Activated CD4-positive, CD25-positive, alpha-beta regulatory T cell (primary cell): ENCODE measurements around the gene RNF157.

Experiments
- DNase-seq, 4 experiments: peaks; one replicate each; lab custom pipeline; 2025; lab: John Stamatoyannopoulos, UW

RNF157 gene

DNA sequence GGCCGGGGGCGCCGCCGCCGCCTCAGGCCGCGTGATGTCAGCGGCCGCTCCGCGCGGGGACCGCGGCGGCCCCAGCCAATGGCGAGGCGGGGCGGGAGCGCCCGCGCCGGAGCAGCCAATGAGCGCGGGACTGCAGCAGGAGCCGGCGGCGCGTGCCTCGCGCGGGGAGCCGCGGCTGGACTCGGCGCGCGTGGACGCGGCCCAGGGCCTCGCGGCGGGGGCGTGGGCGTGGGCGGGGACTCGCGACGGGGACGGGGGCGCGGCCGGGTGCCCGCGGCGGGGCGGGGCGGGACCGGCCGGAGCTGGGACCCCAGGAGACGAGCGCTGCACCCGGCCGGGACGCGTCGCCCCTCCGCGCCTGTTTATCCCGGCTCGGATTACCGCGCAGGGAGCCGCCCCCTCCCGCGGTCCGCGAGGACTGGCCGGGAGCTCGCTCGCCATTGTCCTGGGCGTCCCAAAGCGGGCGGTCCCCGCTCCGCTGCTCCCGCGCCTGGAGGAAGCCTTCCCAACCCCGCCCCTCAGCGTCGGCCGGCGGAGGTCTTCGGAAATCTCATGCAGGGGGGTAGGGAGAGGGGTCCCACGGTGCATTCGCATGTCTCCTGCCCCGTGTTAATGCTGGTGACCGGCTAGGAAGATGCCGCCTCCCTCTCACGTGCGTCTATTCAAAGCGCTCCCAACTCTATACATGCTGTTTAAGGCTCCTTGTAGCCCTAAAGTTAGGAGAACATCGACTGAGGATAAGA lies at the start of gene RNF157:
Gene RNF157 (minus strand): TSS at position 33 of the 743 bp plus-strand sequence. CDS start 253 bp downstream, outside the sequence.
- DNase-seq = peak in 2 of 4 experiments; percentile 53 to 56

DNA sequence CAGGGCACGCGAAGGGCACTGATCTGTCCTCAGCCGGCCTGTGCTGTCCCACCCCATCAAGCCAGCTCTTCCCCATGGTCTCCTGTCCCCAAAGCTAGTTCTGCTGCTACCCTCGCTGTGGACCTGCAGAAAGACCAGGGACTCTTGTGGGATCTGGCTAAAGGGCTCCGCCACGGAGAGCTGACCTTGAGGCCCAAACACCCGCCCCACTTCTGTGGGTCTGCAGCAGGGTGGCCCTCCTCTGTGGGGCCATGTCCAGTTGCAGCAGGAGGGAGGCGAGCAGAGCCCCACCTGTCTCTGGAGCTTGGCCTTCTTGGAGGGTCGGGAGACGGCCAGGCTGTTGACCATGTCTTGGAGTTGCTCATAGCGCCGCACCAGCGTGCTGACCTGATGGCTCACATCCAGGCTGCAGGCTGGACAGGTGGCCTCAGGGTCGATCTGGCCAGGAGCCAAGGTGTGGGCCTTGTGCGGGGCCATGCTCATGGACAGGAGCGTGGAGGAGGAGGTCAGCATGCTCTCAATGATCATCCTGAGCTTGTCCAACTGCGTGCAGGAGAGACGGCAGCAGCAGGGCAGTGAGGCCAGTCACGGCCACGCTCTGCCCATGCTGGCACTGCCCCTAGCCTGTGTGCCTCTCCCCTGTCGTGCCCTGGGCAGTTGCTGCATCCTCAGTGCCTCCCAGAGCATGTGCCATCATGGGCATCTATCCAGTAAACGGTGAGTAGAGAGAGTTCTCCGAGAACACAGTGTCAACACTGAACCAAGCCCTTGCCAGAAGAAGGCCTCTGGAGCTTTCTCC lies 41.5 kb upstream of the RNF157 start:
- DNase-seq = no peak

DNA sequence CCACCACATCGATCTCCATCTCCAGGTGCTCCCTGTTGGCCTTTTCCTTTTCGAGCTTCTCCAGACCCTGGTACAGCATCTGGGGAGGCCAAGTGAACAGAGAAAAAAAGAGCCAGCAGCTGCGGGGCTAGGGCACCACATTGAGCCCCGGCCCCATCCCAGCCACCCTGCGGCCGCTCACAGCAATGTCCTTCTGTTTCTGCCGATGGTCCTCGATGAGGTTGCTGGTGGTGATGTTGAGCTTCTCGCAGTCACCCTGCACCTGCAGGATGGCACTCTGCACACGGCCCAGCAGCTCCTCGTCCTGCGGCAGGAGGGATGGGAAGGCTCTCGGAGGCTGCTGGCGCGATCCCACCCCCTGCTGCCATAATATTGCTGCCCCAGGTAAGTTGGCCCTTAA lies 40.4 kb upstream of the RNF157 start:
- DNase-seq = no peak

DNA sequence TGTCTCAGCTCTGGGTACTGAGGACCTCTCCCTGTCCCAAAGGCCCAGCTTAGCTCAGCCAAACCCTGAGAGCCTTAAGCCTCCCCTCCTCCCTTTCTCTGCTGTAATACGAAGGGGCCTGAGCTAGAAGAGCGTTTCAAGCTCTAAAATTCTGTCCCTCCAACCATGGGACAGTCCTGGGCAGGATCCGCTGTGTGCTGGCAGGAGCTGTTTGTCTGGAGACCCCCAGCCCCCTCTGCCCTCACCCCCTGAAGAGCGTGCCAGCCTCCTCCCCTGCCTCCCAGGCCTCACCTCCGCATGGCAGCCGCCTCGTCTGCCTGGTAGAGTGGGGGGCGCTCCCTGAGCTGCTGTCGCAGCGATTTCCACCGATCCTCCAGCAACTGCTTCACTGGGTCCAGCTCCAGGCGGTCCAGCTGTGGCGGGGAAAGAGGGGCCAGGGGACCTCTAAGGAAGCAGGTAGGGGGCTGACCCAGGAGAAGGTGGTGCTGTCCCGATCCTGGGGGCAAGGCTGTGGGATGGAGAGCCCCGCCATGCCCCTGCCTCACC lies 39.5 kb upstream of the RNF157 start:
- no peak for DNase-seq

DNA sequence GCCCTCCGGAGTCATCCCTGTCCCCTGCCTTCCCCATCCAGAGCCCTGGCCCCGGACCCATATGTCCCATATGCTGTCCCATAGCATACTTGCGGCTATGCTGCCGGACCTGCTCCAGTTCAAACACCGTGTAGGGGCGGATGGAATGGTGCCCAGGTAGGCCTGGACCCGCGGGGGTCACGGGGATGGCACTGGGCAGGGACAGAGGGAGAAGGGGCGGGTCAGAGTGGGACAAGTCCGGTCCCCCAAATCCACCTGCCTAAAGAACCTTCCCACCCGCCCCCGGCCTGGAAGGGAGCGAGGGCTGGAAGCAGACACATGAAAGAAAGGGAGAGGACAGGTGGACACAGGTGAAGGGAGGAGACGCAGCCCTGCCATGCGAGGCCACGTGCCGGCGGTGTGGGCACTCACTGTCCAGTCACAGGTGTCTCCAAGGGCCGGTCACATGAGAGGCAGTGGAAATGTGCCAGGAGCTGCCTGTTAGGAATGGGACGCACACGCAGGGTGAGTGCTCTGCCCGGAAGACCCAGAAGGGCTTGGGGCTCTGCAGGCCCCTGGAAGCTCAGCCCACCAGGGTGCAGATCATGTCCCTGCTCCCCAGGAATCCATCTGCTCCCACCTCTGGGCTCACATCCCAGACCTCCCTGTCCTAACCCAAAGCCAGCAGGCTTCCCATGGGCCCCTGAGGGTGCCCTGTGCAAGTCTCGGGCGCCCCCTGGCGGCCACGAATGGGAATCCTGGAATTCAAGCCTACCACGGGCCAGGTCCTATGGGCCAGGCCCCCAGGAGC lies 38.9 kb upstream of the RNF157 start:
- DNase-seq = peak; percentile 72 to 83 (median 78)

DNA sequence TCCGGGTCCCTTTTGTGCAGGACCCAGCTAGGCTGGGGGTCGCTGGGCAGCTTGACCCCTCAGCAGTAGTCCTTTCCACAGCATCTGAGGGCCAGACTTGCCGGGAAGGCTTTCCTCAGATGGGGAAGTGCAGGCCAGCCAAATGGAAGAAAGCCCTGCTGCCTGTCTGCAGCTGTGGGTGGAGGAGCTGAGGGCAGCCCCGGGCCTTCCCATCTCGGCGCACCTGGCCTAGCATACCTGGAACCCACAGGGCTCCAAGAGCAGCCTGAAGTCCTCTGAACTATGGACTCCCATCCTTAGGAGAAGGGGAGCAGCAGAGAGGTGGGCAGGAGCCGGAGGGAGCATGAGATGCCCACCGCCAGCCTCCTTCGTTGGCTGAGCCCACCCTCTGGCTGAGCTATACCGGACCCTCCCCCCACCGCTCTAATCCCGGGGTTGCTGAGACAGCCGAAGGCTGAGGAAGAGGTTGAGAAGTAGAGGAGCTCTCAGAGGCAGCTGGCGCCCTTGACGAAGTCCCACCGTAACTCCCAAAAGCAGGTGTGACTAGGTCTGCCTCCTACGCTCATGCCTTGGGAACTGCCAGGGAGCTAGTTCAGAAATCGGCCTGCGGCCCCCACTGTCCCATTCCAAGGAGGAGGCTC lies 38.1 kb upstream of the RNF157 start:
- no peak for DNase-seq

DNA sequence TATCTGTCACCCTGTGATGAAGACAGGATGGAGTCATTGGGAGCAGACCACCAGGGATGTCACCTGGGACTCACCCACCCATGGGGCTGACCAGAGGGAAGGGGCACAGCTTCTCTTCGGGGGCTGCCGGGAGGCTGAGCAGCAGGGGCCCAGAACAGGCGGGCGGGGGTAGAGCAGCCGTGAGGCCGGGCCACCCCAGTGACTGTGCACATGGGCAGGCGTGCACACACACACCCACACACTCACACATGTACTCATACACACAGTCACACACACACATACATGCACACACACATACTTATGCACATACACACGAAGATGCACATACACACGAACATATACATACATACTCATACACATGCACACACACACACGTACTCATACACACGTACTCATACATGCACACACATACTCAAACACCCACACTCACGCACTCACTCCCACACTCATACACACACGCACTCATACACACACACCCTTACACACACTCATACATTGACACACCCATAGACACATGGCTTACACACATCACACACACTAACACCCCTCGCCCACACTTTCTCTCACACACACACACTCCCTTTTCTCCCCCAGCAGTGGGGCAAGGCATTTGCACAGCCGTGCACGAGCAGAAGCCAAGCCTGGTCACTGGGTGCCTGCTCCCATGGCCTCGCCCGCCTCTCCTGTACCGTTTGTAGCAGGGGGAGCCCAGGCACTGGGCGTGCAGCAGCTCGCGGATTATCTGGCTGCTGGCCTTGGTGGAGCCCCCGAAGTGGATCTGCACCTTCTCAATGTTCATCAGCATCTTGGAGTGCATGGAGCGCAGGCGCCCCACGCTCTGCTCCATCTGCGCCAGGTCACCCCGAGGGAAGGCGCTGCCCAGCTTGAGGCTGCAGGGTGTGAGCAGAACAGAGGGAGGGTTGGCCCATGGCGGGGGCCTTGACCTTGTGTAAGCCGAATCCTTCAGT lies 37.3 kb upstream of the RNF157 start:
- DNase-seq = no peak

DNA sequence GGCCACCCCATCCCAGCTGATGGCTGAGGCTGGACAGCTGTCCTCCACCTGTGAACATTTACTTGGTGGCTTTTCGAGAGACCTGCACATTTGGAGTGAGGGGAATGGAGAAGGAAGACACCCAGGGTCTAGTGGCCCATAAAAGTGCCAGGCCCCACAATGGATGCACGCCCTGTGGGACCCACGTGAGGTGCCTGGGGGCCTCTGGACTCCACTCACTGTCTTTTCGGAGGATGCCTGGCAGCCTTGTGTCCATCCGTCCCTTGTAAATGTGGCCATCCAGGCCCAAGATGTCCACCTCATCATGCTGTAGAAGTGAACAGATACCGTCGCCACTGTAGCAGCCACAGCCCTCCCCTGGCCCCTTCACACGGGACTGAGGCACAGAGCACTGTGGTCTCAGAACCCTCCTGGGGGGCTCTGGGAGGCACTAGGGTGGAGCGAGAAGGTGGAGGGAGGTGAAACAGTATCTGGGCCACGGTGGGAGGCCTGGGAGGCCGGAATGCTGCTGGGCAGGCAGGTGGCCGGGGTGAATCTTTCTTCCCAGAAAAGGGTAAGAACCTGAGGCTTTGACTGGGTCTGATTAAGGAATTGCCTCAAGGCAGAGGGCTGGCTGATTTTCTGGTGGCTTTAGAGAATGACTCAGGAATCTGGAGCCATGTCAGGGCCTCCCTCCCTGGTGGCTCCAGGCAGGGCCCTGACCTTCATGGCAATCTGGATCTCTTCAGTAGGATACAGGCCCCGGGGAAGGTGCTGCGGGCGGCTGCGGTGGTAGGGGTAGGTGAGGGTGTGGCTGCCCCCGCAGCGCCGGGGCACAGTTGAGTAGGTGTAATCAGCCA lies 36.4 kb upstream of the RNF157 start:
- DNase-seq = no peak

DNA sequence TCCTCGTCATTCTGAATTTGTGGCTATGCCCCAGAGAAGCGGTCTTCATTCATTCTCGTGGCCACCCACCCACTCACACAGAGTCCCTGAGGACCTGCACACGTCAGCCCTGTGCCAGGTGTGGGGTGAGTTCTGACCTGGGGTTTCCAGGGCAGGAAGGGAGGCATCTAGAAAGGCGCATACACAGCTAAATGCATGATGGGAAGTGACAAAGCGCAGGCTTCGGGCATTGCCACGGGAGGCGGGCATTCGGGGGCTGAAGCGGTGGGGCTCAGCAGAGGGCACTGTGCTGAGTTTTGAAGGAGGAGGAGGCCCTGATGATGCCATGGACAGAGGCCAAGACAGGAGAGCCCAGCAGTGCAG lies 35.8 kb upstream of the RNF157 start:
- DNase-seq = no peak

DNA sequence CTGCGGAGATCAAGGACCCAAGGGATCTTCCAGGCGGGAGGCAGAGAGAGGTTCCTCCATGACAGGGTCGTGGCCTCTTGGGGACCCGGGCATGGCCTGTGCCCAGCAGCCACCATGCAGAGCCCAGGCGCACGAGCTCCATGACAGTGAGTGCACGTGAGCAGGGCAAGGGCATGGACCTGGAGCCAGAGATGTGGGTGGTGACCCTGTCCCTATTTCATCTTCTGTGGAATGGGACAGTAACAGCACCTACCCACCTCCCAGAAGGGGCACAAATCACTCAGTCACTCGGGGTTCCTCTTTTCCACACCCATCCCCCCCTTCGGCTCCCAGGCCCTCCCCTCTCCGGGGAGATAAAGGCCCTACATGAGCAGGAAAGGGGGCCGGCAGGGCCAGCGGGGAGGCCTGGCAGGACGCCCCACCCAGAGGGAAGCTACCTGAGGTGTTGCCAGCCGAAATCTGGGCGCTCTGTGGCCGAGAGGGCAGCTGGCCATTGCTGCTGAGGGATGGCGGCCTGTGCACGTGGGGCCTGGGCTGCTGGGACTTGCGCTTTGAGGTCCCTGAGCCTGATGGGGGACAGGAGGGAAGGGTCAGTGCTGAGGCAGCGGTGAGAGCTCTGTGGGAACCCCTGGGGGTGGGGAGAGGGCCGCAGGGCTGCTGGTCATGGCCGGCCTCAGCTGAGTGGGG lies 35.2 kb upstream of the RNF157 start:
- DNase-seq = no peak

DNA sequence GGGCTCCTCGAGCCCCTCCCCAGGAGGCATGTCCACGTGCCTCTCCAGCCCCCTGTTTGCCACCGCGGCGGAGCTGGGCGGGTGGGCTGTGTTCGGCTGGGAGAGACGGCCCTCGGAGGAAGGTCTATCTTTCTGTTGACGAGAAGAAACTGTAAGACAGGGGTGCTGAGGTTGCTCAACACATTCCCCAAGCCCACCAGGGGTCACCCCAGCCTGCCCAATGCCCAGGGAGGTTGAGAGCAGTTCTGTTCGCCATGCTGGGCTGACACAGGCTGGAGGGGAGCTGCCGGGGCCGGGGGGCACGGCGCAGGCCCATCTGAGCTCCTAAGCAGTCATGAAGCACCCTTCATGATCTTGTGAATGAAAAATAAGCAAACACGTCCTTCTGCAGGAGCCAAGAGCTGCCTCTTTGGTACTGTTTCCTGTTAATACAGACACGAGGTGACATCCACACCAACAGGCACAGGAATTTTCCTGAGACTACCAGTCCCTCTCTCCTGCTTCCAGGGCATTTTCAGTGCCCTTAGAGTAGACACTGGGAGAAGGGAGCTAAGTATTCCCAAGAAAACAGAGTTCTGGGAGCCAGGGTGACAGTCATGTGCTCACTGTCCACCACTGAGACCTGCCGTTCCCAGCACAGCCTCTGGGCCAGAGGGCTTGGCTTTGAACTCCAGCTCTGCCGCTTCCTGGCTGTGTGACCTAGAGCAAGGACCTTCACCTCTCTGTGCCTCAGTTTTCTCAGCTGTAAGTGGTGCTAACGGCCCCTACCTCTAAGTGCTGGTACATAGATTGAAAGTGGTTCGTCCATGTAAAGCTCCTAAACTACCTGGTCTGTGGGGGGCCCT lies 34.0 kb upstream of the RNF157 start:
- no peak for DNase-seq

DNA sequence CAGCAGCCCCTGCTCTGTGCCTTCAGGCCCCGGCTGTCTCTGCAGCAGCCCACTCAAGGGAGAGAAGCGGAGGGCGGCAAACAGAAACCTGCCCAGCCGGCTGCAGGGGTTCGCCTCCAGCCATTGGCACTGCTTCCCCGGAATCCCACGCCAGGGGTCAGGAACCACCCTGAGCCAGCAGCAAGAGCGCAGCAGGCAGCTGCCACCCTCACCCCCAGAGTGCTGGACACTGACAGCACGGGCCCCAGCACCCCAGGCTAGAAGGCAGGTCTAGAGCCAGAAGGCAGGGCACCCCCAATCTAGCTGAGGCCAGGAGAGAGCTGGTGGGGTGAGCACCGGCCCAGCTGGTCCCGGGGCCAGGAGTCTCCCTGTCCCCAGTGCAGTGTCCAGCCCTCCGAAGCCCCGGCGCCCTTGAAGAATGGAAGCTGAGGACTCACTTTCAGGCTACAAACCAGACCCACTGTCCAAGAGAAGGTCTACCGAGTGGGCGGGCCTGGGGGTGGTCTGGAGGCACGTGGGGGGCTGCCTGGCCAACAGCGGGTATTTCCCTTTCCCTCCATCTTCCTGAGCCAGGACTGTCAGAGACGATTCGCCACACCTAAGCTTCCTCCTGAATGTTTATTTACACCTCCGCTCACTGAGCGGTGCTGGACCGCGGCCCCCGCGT lies 33.3 kb upstream of the RNF157 start:
- no peak for DNase-seq

DNA sequence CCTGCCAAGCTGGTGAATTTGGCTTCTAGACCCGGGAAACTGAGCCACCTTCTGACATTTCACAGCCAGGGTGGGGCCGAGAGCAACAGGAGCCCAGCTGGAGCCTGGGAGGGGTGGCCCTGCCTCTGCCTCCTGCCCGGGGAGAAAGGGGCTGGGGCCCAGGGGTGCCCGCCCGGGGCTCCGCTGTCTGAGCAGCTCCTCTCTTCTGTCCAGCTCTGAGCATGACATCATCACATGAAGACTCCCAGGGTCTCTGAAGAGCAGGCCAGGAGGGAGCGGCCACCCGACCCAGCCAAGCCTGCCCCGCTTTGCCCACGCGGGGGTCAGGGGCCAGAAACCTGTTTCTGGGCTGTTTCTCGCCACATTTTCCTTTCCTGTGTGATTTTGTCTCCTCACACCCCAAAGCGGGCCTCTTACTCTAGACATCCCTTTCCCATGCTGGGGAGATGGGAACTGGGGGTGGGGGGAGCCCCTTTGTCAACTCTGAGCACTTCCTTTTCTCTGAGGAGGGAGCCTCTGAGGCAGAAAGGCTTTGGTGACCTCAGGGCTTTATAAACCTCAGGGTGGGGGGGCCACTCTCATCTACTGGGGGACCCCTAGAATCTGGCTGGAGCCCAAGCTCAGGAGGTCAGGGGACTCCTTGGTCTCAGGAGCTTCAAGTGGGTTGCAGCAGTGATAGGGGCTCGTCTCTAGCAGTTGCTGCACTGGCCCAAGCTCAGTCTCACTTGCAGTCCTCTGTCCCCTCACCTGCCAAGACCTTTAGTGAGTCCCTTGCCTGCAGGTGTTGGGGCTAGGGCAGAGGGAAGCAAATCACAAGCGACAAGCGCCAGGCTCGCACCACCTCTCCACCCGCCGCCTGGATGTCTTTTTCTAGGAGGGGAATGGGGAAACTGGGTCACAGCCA lies 32.5 kb upstream of the RNF157 start:
- peak in 2 of 4 experiments; percentile 55 to 59 for DNase-seq

DNA sequence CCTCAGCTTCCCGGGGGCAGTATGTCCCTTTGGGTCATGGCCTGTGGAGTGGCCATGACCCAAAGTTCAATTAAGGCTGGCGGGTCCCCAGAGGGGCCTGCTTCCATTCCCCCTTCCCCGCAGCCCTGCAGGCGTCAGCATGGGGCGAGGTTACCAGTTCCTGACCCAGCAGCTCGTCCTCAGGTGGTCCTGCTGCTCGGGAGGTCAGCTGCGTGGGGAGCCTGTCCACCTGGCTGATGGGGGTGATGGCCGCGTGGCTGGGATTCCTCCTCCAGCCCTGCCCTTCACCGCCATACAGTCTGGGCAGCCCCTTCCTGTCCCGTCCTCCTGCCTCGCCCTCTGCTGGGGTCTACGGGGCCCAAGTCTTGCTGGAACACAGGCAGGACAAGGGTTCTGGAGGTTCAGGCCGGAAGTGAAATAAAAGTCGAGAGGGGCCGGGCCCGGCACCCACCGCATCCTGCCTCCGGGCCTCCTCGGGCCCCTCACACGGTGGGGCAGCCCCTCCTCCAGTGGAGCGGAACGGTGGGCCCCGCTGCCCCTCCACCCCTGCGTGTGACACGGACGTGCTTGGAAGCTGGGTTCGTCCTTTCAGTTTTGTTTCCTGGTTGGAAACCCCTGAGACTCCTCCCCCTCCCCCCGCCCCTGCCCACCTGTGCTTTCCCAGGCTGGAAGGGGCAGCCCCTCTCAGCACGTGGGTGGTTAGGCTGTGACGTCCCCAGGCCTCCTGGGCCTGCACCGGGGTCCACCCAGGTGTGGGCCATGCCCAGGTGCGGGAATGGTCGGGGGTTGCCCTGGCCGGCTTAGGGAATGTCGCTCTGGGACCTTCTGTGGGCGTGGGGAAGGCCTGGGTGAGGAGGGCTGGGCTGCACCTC lies 31.6 kb upstream of the RNF157 start:
- peak; percentile 63 to 79 (median 74) for DNase-seq
